HepG2 (cell line): ENCODE data around the gene MASP1. TPM values are rescaled to one million over a fixed set of nuclear protein-coding genes. Genes with fewer than 3 reads are reported as not detected.
A peak's percentile ranks its signal among the peaks of the same experiment; 100 is the strongest.

ENCODE experiments used
- ATAC-seq: fragments of 200-7000 bp; cut with Tn5 transposase; 3 replicates; pipeline ENCODE4 v1.9.1; 2020; ENCODE audit warnings: mild to moderate bottlenecking, moderate library complexity
- BruUV-seq: library from RNA; stranded (reverse); fragments of 400-500 nt; replicated peaks from 2 replicates; lab custom pipeline; 2021; lab: Mats Ljungman, UMichigan
- CTCF ChIA-PET: fragments of 300-600 bp; formaldehyde crosslinking; extraction: SDS; loops from one replicate; lab custom pipeline; 2021; ENCODE audit warnings: low total read pairs, inconsistent platforms, low intra/inter-chr PET ratio; lab: Yijun Ruan, JAX
- POLR2A ChIA-PET: fragments of 350-600 bp; sonication (Branson Sonifier 250); formaldehyde crosslinking; loops from one replicate; lab custom pipeline; 2020; ENCODE audit warnings: antibody characterized with exemption, inconsistent platforms; lab: Yijun Ruan, JAX
- DNase-seq: peaks from one replicate; pipeline ENCODE4 v3.0.0-alpha.2; 2015; ENCODE audit warnings: low spot score
- FAIRE-seq: peaks from 3 replicates; lab custom pipeline; 2011; peaks lifted over from hg19 to GRCh38; lab: Jason Lieb, UNC
- H2AFZ ChIP-seq: one replicate; pipeline ENCODE4 v1.6.1; 2011; ENCODE audit warnings: low read length, inconsistent platforms
- H3K27ac ChIP-seq: fragments of 300-600 bp; 3 replicates; pipeline ENCODE4 v1.8.0; 2011; ENCODE audit warnings: mixed run types, mild to moderate bottlenecking, mixed read lengths, low read length, inconsistent platforms; ENCODE audit not compliant: insufficient read depth; ENCODE audit errors: extremely low read length
- H3K27me3 ChIP-seq, 2 experiments: fragments of 200-600 bp in 1 of 2; 2 replicates in 1 of 2; 3 replicates in 1 of 2; pipeline versions ENCODE4 v1.6.0 to v1.8.0; 2011; ENCODE audit warnings: low read length in 2 of 2, mild to moderate bottlenecking in 2 of 2, moderate library complexity in 2 of 2, inconsistent platforms in 1 of 2; ENCODE audit not compliant: insufficient read depth in 2 of 2, control insufficient read depth in 1 of 2
- H3K36me3 ChIP-seq, 2 experiments: fragments of 200-600 bp in 1 of 2; replicated peaks in 1 of 2; 2 replicates in 1 of 2; 3 replicates in 1 of 2; pipeline versions ENCODE4 v1.5.1 to v1.8.0; 2011; ENCODE audit warnings: low read length in 2 of 2, inconsistent platforms in 1 of 2; ENCODE audit not compliant: insufficient read depth in 2 of 2, control insufficient read depth in 1 of 2
- H3K4me1 ChIP-seq: 2 replicates; pipeline ENCODE4 v1.5.1; 2012; ENCODE audit warnings: low read length, inconsistent platforms; ENCODE audit not compliant: insufficient read depth
- H3K4me2 ChIP-seq: 2 replicates; pipeline ENCODE4 v1.6.0; 2011; ENCODE audit warnings: low read depth, low read length, inconsistent platforms
- H3K4me3 ChIP-seq, 3 experiments: fragments of 200-600 bp in 1 of 3; sonication (generic), shearing (Covaris generic) in 1 of 3; replicated peaks in 1 of 3; 2 replicates each; pipeline ENCODE4 v1.5.1; 2011 to 2016; ENCODE audit warnings: low read length in 3 of 3, inconsistent platforms in 2 of 3, low read depth in 2 of 3, mild to moderate bottlenecking in 2 of 3, control low read depth in 1 of 3, mixed read lengths in 1 of 3; ENCODE audit not compliant: insufficient read depth in 1 of 3
- H3K79me2 ChIP-seq: one replicate; pipeline ENCODE4 v1.6.1; 2011; ENCODE audit warnings: low read length, inconsistent platforms; ENCODE audit not compliant: insufficient read depth
- H3K9ac ChIP-seq: 2 replicates; pipeline ENCODE4 v1.6.0; 2011; ENCODE audit warnings: mild to moderate bottlenecking, low read depth, low read length, inconsistent platforms; ENCODE audit not compliant: insufficient read depth
- H3K9me3 ChIP-seq: 2 replicates; pipeline ENCODE4 v1.5.1; 2012; ENCODE audit warnings: mild to moderate bottlenecking, low read length
- H4K20me1 ChIP-seq: 2 replicates; pipeline ENCODE4 v1.6.0; 2011; ENCODE audit warnings: inconsistent platforms, mild to moderate bottlenecking, low read length, moderate library complexity; ENCODE audit not compliant: insufficient read depth
- BORCS8-MEF2B ChIP-seq: sonication (generic); formaldehyde crosslinking; IDR thresholded peaks from 2 replicates; pipeline ENCODE4 v1.8.0; 2022; ENCODE audit warnings: mild to moderate bottlenecking, missing genetic modification reagents
- CREM ChIP-seq, 2 experiments: sonication (generic) in 1 of 2; formaldehyde crosslinking in 1 of 2; IDR thresholded peaks; 2 replicates each; pipeline versions ENCODE4 v1.4.0 to v1.6.1; 2016 to 2020; ENCODE audit warnings: antibody characterized with exemption in 1 of 2, mild to moderate bottlenecking in 1 of 2, missing genetic modification reagents in 1 of 2
- ERF ChIP-seq: IDR thresholded peaks from 2 replicates; pipeline ENCODE4 v1.6.1; 2018; ENCODE audit warnings: missing biosample characterization, missing genetic modification reagents
- NCOR1 ChIP-seq: fragments of 200-600 bp; sonication (generic); IDR thresholded peaks from 2 replicates; pipeline ENCODE4 v1.7.0; 2017; ENCODE audit warnings: antibody characterized with exemption, low read length, borderline replicate concordance
- NFYB ChIP-seq: sonication (generic); formaldehyde crosslinking; IDR thresholded peaks from 2 replicates; pipeline ENCODE4 v1.4.0; 2020; ENCODE audit warnings: missing genetic modification reagents
- SPEN ChIP-seq: sonication (generic); formaldehyde crosslinking; IDR thresholded peaks from 2 replicates; pipeline ENCODE4 v1.5.1; 2020; ENCODE audit warnings: low read depth, mild to moderate bottlenecking, missing genetic modification reagents
- ZNF501 ChIP-seq: sonication (generic); formaldehyde crosslinking; IDR thresholded peaks from 2 replicates; pipeline ENCODE4 v1.5.1; 2020; ENCODE audit warnings: mild to moderate bottlenecking, moderate library complexity, missing genetic modification reagents
- ZNF879 ChIP-seq: sonication (generic); formaldehyde crosslinking; IDR thresholded peaks from 2 replicates; pipeline ENCODE4 v1.8.1; 2023; ENCODE audit warnings: missing genetic modification reagents
- ZSCAN25 ChIP-seq: sonication (generic); formaldehyde crosslinking; IDR thresholded peaks from 2 replicates; pipeline ENCODE4 v1.8.0; 2022; ENCODE audit warnings: mild to moderate bottlenecking, missing genetic modification reagents
- WGBS: methylation state at CpG from one replicate; pipeline ENCODE4 v1.1.6; 2017; ENCODE audit warnings: low lambda C conversion rate; 5-methylcytosine and 5-hydroxymethylcytosine counted together
- in situ Hi-C: cut with HindIII; loops from 2 replicates; pipeline ENCODE4 v1.10.0; 2017; ENCODE audit warnings: low pct_unique_long_range_greater_than_20kb; ENCODE audit not compliant: extremely low pct_ligation_motif_present
- intact Hi-C: fragments of 100-400 bp; cut with micrococcal nuclease; formaldehyde crosslinking; loops from one replicate; pipeline ENCODE4 v1.10.0; 2022; ENCODE audit not compliant: unreplicated experiment
- polyA plus RNA-seq, 8 experiments: library from polyadenylated mRNA; depleted of rRNA in 3 of 8; stranded (reverse) in 7 of 8; unstranded in 1 of 8; fragments of >200 nt; fragmentation: Illumina TruSeq in 4 of 8; extraction: Trizol in 4 of 8; gene quantifications; 2 replicates each; pipeline versions ENCODE4 v1.2.1 to v1.2.3, GENCODE V29; 2011 to 2016; ENCODE audit warnings: low read depth in 4 of 8, missing spikeins in 1 of 8, mixed read lengths in 1 of 8; ENCODE audit not compliant: insufficient read depth in 1 of 8
- total RNA-seq, 5 experiments: library from RNA; depleted of rRNA; stranded (reverse); fragments of >200 nt; fragmentation: Illumina TruSeq; extraction: Trizol; gene quantifications; 2 replicates each; pipeline ENCODE4 v1.2.3, GENCODE V29; 2016; ENCODE audit warnings: low read depth in 1 of 5
- TF ChIP-seq, protein P1 (sequence below): IDR thresholded peaks from 2 replicates; pipeline ENCODE4 v1.6.1; 2018; ENCODE audit warnings: missing genetic modification reagents, mild to moderate bottlenecking, missing compliant biosample characterization
- TF ChIP-seq, protein P2 (sequence below): sonication (generic); formaldehyde crosslinking; IDR thresholded peaks from 2 replicates; pipeline ENCODE4 v1.8.0; 2022; ENCODE audit warnings: missing genetic modification reagents, mild to moderate bottlenecking, inconsistent platforms, borderline replicate concordance
- TF ChIP-seq, protein P3 (sequence below): sonication (generic); formaldehyde crosslinking; IDR thresholded peaks from 2 replicates; pipeline ENCODE4 v1.4.0; 2020; ENCODE audit warnings: mild to moderate bottlenecking, missing genetic modification reagents
- TF ChIP-seq, protein P4 (sequence below): IDR thresholded peaks from 2 replicates; pipeline ENCODE4 v1.6.1; 2016; ENCODE audit warnings: low read depth, control low read depth
- TF ChIP-seq, protein P5 (sequence below): sonication (generic); formaldehyde crosslinking; IDR thresholded peaks from 2 replicates; pipeline ENCODE4 v1.8.0; 2023; ENCODE audit warnings: mild to moderate bottlenecking, missing genetic modification reagents

Gene MASP1
- total and polyA plus RNA-seq, 2 of the 13 experiments (the other 11 are each of a cell fraction or from before 2014, with no cell fraction given) = 10.8 to 56.0 TPM

DNA sequence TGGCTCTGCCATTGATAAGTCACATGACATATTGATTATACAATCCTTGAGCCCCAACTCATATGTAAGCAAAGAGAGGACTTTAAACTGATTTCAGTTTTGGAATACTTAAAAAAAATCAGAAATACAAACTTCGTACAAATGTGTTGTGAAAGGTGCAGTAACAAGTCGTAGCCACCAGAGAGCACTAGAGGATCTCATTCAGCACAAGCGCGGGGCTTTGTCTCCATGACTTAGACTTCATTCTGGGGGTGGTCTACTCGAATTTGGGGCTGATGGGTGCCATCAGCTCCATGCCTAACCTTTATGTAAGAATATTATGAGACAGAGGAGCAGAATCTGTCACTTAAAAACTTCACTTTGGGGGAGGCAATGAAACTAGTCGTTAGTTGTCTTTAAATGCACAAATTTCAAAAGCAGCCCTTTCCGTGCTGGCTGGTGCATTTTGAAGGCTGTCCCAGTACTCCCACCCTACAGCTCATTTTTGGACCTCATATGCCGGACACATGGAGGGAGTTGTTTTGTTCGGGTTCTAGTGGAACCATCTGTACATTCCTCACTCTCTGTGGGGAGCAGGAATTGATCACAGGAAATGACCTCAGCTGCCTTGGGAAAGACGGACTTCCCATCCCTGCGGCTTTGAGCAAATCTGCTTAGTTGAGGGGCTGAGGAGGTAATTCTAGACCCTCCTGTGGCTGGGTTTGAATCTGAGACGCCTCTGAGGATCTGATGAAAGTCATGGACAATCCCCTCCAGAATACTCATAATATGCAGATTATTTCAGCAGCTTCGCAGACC lies 27.5 kb upstream of the MASP1 start (continued):
- TF ChIP-seq ZNF501 (CRISPR knock-in tag) = 0 out of 2 replicates have a peak, but pooled peaks have one; percentile 35
- TF ChIP-seq, protein P1, sequence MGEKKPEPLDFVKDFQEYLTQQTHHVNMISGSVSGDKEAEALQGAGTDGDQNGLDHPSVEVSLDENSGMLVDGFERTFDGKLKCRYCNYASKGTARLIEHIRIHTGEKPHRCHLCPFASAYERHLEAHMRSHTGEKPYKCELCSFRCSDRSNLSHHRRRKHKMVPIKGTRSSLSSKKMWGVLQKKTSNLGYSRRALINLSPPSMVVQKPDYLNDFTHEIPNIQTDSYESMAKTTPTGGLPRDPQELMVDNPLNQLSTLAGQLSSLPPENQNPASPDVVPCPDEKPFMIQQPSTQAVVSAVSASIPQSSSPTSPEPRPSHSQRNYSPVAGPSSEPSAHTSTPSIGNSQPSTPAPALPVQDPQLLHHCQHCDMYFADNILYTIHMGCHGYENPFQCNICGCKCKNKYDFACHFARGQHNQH (CRISPR knock-in tag) = no peak
- no peak for TF ChIP-seq ZNF879 (CRISPR knock-in tag)
- no peak for TF ChIP-seq ZSCAN25 (CRISPR knock-in tag)
- TF ChIP-seq NCOR1 = no peak
- TF ChIP-seq ERF (CRISPR knock-in tag) = 0 out of 2 replicates have a peak, but pooled peaks have one; percentile 55
- TF ChIP-seq CREM (IDR thresholded peaks at IDR 0.05) = no peak
- TF ChIP-seq CREM (CRISPR knock-in tag; IDR thresholded peaks at IDR 0.05) = no peak

DNA sequence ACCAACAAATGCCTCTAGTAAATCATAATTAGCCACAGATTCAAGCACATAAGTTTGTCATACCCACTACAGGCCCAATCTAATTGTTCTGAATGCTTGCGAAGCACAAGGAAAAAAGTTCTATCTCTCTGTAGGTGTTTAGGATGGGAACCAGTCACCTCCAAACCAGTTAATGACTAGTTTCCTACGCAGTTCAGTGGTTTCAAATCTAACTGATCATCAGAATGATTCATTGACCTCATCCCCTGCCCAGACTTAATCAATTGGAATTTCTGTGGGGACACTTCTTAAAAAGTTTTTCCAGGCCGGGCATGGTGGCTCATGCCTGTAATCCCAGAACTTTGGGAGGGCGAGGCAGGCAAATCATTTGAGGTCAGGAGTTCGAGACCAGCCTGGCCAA lies 24.3 kb upstream of the MASP1 start:
- CTCF ChIA-PET = no interaction called here
- intact Hi-C loops (no loop called here), in situ Hi-C loops (loop anchor here (5.0 to 10.0 kb wide), 2 partner anchors 361 to 399 kb away; no protein-coding TSS in a partner anchor)
- Histone ChIP-seq H3K9me3 (no peaks in the 10 kb centered on the region), H3K79me2 (no peaks in the 10 kb centered on the region), H4K20me1 (no peaks in the 10 kb centered on the region), H3K4me3 (no peak overlapping the region), H3K36me3 (no peaks in the 10 kb centered on the region), H3K4me2 (no peak overlapping the region), H3K27ac (no peak overlapping the region), H3K27me3 (0 out of 5 replicates have a peak, but pooled peaks cover 0 to 3% of the 10 kb centered on the region in 2 experiments), H2AFZ (no peak overlapping the region), H3K4me1 (no peaks in the 10 kb centered on the region), H3K9ac (no peak overlapping the region)
- ATAC-seq (no peak), DNase-seq (no peak), FAIRE-seq (no peak)
- POLR2A ChIA-PET = no interaction called here
- no TSS peak for BruUV-seq
- WGBS = 21% methylated on average over 4 of the region's 5 CpGs
- TF ChIP-seq NFYB (CRISPR knock-in tag) = no peak
- no peak for TF ChIP-seq BORCS8-MEF2B (CRISPR knock-in tag)
- TF ChIP-seq, protein P2, sequence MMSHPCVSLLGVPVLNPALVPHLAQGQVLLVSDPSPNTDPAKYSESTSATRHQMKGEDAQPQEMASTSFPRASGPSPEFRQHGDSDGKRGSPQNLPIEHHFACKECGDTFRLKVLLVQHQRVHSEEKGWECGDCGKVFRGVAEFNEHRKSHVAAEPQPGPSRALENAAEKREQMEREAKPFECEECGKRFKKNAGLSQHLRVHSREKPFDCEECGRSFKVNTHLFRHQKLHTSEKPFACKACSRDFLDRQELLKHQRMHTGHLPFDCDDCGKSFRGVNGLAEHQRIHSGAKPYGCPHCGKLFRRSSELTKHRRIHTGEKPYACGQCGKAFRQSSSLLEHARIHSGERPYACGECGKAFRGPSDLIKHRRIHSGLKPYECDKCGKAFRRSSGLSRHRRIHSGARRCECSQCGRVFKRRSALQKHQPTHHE (CRISPR knock-in tag) = no peak
- TF ChIP-seq, protein P3, sequence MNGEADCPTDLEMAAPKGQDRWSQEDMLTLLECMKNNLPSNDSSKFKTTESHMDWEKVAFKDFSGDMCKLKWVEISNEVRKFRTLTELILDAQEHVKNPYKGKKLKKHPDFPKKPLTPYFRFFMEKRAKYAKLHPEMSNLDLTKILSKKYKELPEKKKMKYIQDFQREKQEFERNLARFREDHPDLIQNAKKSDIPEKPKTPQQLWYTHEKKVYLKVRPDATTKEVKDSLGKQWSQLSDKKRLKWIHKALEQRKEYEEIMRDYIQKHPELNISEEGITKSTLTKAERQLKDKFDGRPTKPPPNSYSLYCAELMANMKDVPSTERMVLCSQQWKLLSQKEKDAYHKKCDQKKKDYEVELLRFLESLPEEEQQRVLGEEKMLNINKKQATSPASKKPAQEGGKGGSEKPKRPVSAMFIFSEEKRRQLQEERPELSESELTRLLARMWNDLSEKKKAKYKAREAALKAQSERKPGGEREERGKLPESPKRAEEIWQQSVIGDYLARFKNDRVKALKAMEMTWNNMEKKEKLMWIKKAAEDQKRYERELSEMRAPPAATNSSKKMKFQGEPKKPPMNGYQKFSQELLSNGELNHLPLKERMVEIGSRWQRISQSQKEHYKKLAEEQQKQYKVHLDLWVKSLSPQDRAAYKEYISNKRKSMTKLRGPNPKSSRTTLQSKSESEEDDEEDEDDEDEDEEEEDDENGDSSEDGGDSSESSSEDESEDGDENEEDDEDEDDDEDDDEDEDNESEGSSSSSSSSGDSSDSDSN (CRISPR knock-in tag) = no peak
- TF ChIP-seq, protein P4, sequence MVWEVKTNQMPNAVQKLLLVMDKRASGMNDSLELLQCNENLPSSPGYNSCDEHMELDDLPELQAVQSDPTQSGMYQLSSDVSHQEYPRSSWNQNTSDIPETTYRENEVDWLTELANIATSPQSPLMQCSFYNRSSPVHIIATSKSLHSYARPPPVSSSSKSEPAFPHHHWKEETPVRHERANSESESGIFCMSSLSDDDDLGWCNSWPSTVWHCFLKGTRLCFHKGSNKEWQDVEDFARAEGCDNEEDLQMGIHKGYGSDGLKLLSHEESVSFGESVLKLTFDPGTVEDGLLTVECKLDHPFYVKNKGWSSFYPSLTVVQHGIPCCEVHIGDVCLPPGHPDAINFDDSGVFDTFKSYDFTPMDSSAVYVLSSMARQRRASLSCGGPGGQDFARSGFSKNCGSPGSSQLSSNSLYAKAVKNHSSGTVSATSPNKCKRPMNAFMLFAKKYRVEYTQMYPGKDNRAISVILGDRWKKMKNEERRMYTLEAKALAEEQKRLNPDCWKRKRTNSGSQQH = no peak
- TF ChIP-seq SPEN (CRISPR knock-in tag) = no peak
- TF ChIP-seq, protein P5, sequence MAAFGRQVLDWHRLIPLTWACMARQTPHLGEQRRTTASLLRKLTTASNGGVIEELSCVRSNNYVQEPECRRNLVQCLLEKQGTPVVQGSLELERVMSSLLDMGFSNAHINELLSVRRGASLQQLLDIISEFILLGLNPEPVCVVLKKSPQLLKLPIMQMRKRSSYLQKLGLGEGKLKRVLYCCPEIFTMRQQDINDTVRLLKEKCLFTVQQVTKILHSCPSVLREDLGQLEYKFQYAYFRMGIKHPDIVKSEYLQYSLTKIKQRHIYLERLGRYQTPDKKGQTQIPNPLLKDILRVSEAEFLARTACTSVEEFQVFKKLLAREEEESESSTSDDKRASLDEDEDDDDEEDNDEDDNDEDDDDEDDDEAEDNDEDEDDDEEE (CRISPR knock-in tag) = no peak
